Left lobe of liver (tissue), 2 donors: ENCODE measurements around the gene BUD23. TPM values are rescaled to one million over a fixed set of nuclear protein-coding genes. Genes with fewer than 3 reads are reported as not detected.
"Not testable (repeated sequence)": the region's sequence is repeated elsewhere in the genome, so short reads cannot be mapped to it uniquely, and the experiment has no call there.

Source experiments
- ATAC-seq: fragments of 200-7000 bp; cut with Tn5 transposase; one replicate; pipeline ENCODE4 v1.9.1; 2020; ENCODE audit warnings: mild to moderate bottlenecking, moderate library complexity
- DNase-seq: peaks from one replicate; pipeline ENCODE4 v3.0.0-alpha.2; 2020; ENCODE audit warnings: low spot score
- total RNA-seq: library from RNA; stranded (reverse); gene quantifications from one replicate; pipeline ENCODE4 v1.2.1, GENCODE V29; 2021
- donor health status: DM: no; HTN: no; CAD: no; lungs with moderate emphysema.
- donor health status: DM: no; HTN: yes; CAD: no.

BUD23 gene
- 28.2 TPM for total RNA-seq

- peak; percentile 97 for DNase-seq
- ATAC-seq, result peak; percentile 98
These were observed at the start of gene BUD23, which contains the start of gene DNAJC30 for GRCh38 chr7:73683056-73683787. BUD23 (plus strand) TSS chr7:73683597; CDS start chr7:73683626, 29 bp downstream. DNAJC30 (minus strand) TSS chr7:73683453; CDS start chr7:73683423, 30 bp downstream.

- DNase-seq (no peak), ATAC-seq (peak; percentile 58)
These were observed 49.6 kb upstream of the BUD23 start for GRCh38 chr7:73633844-73634243.

GRCh38 chr7:73635428-73636200 is 47.8 kb upstream of the BUD23 start:
- ATAC-seq (no peak), DNase-seq (no peak)

- ATAC-seq (no peak), DNase-seq (no peak)
These were observed 44.5 kb upstream of the BUD23 start for GRCh38 chr7:73638911-73639310.

- ATAC-seq, result no peak
- DNase-seq, result no peak
These were observed 40.6 kb upstream of the BUD23 start for GRCh38 chr7:73642834-73643233.

- ATAC-seq (no peak), DNase-seq (no peak)
These were observed 38.6 kb upstream of the BUD23 start for GRCh38 chr7:73644688-73645286.

- no peak for DNase-seq
- no peak for ATAC-seq
These were observed 37.7 kb upstream of the BUD23 start for GRCh38 chr7:73645643-73646174.

GRCh38 chr7:73646785-73647724 is 36.3 kb upstream of the BUD23 start:
- no peak for DNase-seq
- no peak for ATAC-seq

GRCh38 chr7:73647725-73648592 is 35.4 kb upstream of the BUD23 start:
- DNase-seq, result peak; percentile 96
- ATAC-seq, result peak; percentile 83

GRCh38 chr7:73648593-73649332 is 34.6 kb upstream of the BUD23 start:
- DNase-seq, result no peak
- no peak for ATAC-seq

GRCh38 chr7:73649576-73649975 is 33.8 kb upstream of the BUD23 start:
- ATAC-seq (no peak), DNase-seq (no peak)

GRCh38 chr7:73650524-73650923 is 32.9 kb upstream of the BUD23 start:
- no peak for ATAC-seq
- DNase-seq, result no peak

GRCh38 chr7:73652541-73652949 is 30.9 kb upstream of the BUD23 start:
- DNase-seq (peak; percentile 84), ATAC-seq (peak; percentile 67)

- DNase-seq, ATAC-seq: not testable (repeated sequence)
These were observed 28.1 kb upstream of the BUD23 start for GRCh38 chr7:73655309-73655708.

- DNase-seq, result no peak
- ATAC-seq, result no peak
These were observed 23.4 kb upstream of the BUD23 start for GRCh38 chr7:73659983-73660382.

GRCh38 chr7:73660594-73660993 is 22.8 kb upstream of the BUD23 start:
- DNase-seq, ATAC-seq: not testable (repeated sequence)

- ATAC-seq (no peak), DNase-seq (no peak)
These were observed 20.4 kb upstream of the BUD23 start for GRCh38 chr7:73663033-73663432.

GRCh38 chr7:73667344-73668102 is 15.9 kb upstream of the BUD23 start, which contains the start of gene VPS37D:
VPS37D (plus strand) TSS chr7:73667831; CDS start chr7:73667959, 128 bp downstream.
- ATAC-seq, result peak; percentile 92
- DNase-seq, result peak; percentile 95
